ENCODE measurements around the gene AKAP9.
"Not testable (repeated sequence)": the region's sequence is repeated elsewhere in the genome, so short reads cannot be mapped to it uniquely, and the experiment has no call there.

Gene AKAP9

DNA sequence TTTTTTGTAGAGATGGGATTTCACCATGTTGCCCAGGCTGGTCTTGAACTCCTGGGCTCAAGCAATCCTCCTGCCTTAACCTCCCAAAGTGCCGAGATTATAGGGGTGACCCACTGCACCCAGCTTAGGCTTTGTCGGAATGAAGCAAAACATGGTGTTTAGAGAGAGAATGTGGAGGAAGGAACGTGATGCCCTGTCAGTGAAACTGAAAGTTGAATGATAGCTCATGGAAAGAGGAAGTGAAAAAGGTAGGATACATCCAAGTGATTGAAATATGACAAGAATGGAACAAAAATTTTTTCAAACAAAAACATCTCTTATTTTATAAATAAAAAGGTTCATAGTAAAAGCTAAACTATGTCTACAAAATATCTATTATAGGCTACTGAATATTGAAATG is 5.9 kb downstream of the AKAP9 start:
- no peak for DNase-seq (ENCODE audit: low read depth)

GRCh38 chr7:91947948-91948347 is 7.3 kb downstream of the AKAP9 start:
- no peak for DNase-seq (ENCODE audit: low read depth)

- DNase-seq (ENCODE audit: low read depth): no peak
Measured at GRCh38 chr7:91949221-91950009, 8.8 kb downstream of the AKAP9 start.

DNA sequence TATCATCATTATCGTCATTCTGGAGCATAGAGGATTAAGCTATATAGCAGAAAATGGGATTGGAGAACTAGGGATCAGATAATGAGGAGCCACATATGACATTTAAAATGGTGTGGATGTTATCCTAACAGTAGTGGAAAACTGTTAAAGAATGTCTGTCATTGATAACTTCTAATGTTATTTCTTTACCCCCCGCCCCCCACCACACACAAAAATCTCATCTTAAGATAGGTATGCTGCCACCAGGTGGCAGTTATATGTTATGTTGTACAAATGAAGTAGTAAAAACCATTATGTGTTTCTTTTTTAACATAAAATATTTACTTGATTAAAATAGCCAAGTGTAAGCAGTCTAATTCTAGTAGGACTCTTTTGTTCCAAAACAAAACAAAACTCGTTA is 13.0 kb downstream of the AKAP9 start:
- no peak for DNase-seq (ENCODE audit: low read depth)

GRCh38 chr7:91956464-91956863 is 15.8 kb downstream of the AKAP9 start:
- DNase-seq (ENCODE audit: low read depth): not testable (repeated sequence)

DNA sequence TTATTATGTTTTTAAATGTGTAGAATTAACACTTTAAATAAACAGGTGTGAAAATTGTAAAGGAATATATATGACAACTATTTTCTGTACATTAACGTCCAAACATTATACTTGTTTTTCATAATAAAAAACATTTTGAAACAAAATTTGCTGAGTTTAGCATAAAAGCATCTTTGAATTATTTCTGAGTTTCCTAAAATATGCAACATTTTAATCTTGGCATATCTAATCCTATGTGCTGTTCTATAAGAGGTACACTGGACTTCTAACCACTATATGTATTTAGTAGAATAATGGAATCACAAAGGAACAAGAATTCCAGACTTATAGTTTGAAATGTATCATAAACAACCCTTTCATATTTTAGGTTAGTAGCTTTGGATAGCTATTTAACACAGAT is 16.6 kb downstream of the AKAP9 start:
- no peak for DNase-seq (ENCODE audit: low read depth)

DNA sequence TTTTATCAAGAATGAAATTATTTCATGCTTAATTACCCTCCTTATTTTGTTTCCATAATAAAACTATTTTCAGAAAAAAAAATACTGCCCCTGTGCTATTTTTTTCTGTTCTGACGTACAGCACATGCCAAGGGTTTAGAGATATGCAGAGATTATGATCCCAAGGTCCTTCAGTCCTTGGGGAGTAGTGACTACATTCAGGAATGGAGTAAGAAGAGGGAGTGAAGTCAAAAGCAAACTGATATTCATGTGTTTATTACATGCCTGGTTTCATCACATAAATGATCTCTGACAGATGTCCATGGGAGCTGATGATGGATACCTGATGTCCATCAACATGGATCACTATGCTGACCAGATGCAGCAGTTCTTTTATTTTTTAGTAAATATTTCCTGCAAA is 17.2 kb downstream of the AKAP9 start:
- DNase-seq (ENCODE audit: low read depth): no peak

DNA sequence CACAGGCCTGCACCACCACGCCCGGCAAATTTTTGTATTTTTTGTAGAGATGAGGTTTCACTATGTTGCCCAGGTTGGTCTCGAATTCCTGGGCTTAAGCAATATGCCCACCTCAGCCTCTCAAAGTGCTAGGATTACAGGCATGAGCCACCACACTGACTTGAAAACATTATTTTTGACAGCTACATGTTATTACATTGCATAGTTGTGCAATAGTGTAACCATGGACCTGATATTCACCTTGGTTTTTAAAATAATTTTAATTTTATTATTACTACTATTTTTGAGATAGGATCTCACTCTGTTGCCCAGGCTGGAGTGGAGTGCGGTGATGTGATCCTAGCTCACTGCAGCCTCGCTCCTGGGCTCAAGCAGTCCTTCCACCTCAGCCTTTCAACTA is 18.4 kb downstream of the AKAP9 start:
- no peak for DNase-seq (ENCODE audit: low read depth)

- DNase-seq (ENCODE audit: low read depth): no peak
Measured at GRCh38 chr7:91961816-91962215, 21.2 kb downstream of the AKAP9 start.

DNA sequence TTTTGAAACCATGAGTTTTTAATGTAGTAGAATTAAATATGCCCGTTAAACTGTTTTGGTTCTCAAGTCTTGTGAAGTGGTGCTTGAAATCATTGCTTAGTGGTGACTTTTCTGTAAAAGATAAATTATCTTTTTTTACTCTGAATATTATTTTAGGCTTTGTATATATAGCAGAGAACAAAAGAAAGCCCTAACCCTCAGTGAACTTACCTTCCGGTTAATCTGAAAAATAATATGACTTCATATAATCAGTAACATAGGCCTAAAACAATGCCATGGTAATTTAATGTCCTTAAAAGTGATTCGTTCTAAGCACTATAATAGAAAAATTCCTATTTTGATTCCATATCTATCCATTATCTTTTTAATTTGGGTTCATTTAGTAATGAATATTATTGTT is 21.8 kb downstream of the AKAP9 start:
- no peak for DNase-seq (ENCODE audit: low read depth)

DNA sequence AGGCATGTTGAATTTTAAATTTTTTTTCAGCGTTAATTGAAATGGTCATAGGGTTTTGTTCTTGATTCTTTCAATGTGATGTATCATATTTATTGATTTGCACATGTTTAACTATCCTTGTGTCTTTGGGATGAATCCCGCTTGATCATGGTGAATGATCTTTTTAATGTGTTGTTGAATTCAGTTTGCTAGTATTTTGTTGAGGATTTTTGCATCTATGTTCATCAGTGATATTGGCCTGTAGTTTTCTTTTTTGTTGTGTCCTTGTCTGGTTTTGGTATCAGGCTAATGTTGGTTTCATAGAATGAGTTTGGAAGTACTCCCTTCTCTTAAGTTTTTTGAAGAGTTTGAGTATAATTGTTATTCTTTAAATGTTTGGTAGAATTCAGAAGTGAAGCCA is 26.9 kb downstream of the AKAP9 start:
- DNase-seq (ENCODE audit: low read depth): not testable (repeated sequence)

- DNase-seq (ENCODE audit: low read depth): no peak
Measured at GRCh38 chr7:91973639-91974038, 33.0 kb downstream of the AKAP9 start.

DNA sequence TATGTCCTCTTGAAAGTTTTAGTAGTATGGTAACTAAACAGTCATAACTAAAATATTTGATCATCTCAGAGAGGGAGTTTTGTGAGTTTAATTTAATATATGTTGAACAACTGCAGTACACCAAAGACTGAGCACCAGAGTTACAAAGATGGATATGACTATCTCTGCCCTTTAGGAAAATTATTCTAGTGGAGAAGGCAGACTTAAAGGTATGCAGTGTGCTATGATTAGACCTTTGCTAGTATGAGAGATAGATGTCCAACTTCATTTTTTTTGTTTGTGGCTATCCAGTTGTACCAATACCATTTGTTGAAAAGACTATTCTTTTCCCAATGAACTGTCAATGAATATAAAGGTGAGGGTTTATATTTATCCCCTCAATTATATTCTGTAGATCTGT is 33.4 kb downstream of the AKAP9 start:
- no peak for DNase-seq (ENCODE audit: low read depth)

GRCh38 chr7:91976743-91977142 is 36.1 kb downstream of the AKAP9 start:
- no peak for DNase-seq (ENCODE audit: low read depth)

DNA sequence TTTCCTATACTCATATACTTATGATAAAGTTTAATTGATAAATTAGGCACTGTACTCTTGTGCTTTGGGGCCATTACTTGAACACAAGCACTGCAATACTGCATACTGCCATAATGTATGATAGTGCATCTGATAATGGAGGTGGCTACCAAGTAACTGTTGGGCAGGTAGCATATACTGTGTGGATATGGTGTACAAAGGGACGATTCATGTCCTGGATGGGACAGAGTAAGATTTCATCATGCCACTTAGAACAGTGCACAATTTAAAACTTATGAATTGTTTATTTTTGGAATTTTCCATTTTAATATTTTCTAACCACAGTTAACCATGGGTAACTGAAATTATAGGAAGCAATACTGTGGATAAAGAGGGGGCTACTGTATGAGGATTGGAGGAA is 38.9 kb downstream of the AKAP9 start:
- no peak for DNase-seq (ENCODE audit: low read depth)

- DNase-seq (ENCODE audit: low read depth): not testable (repeated sequence)
Measured at GRCh38 chr7:91982352-91982751, 41.7 kb downstream of the AKAP9 start.

DNA sequence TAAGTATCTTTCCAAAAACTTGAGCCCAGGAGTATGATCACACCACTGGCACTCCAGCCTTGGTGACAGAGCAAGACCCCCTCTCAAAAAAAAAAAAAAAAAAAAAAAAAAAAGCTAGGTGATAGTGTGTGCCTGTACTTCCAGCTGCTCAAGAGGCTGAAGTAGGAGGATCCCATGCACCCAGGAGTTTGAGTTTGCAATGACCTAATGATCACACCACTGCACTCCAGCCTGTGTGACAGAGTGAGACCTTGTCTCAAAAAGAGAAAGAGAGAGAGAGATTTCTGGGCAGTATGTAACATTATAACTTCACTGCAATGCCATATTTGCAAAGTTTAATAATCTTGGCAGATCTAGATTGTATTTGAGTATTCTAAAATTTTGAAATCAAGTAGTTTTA is 47.6 kb downstream of the AKAP9 start:
- DNase-seq (ENCODE audit: low read depth): no peak

- no peak for DNase-seq (ENCODE audit: low read depth)
Measured at GRCh38 chr7:91993976-91994375, 53.3 kb downstream of the AKAP9 start.

- no peak for DNase-seq (ENCODE audit: low read depth)
Measured at GRCh38 chr7:91995391-91996105, 54.9 kb downstream of the AKAP9 start.

- no peak for DNase-seq (ENCODE audit: low read depth)
Measured at GRCh38 chr7:91999631-92000565, 59.2 kb downstream of the AKAP9 start.

GRCh38 chr7:92002720-92003119 is 62.1 kb downstream of the AKAP9 start:
- DNase-seq (ENCODE audit: low read depth): no peak

DNA sequence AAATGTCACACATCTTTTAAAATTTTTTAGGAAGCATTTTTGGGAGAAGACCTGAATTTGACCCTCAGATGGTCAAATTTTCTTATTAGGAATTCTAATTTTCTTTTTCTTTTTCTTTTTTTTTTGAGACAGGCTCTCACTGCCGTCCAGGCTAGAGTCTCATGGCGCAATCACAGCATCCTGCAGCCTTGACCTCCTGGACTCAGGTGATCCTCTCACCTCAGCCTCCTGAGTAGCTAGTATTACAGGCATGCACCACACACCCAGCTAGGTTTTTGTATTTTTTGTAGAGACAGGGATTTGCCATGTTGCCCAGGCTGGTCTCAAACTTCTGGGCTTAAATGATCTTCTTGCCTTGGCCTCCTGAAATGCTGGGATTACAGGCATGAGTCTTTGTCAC is 65.4 kb downstream of the AKAP9 start:
- no peak for DNase-seq (ENCODE audit: low read depth)

GRCh38 chr7:92010215-92010614 is 69.6 kb downstream of the AKAP9 start:
- no peak for DNase-seq (ENCODE audit: low read depth)

Measured in fibroblast of the conjunctiva (primary cell).